HG03432 (cell line): Measurements from ENCODE around the gene KLHL18.

Experiments used
- ATAC-seq: cut with Tn5 transposase; IDR thresholded peaks from one replicate; pipeline ENCODE4 v1.9.1; 2021; ENCODE audit warnings: mild to moderate bottlenecking, moderate library complexity; ENCODE audit not compliant: unreplicated experiment

KLHL18 gene

DNA sequence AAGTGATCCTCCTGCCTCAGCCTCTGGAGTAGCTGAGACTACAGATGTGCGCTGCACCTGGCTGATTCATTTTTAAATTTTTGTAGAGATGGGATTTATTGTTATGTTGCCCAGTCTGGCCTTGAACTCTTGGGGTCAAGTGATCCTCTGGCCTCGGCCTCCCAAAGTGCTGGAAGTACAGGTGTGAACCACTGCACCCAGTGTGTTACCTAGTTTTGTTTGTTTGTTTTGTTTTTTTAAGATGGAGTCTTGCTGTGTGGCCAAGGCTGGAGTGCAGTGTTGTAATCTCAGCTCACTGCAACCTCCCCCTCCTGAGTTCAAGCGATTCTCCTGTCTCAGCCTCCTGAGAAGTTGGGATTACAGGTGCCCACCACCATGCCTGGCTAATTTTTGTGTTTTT, 110.2 kb downstream of the KLHL18 start:
- ATAC-seq = no peak

DNA sequence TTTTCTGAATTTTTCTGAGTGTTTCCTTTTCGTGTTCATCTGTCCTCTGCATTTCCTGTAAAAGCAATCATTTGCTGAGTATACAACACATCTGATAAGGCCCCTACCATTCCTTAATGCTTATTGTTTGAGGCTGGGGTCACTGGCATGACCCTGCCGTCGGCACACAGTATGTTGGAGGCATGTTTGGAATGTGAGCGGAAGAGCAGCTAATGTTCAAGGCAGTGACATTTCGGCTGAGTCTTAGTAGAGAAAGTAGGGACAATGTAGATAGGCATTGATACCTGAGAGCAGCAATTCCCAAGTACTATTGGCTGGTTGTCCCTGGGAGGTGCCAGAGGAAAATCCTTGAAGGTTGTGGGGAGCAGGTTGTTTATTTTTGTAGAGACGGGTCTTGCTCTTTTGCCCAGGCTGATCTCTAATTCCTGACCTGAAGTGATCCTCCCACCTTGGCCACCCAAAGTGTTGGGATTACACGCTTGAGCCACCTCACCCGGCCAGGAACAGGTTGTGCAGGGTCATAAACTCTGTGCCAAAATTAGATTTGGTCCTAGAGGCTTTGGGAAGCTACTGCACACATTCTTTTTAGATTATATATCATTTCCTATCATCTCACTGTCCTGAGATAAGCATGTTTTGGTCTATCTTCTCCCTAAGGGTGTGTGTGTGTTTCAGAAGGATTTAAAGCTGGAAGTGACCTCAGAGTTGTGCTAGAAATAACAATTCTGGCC, 111.6 kb downstream of the KLHL18 start:
- ATAC-seq = no peak

DNA sequence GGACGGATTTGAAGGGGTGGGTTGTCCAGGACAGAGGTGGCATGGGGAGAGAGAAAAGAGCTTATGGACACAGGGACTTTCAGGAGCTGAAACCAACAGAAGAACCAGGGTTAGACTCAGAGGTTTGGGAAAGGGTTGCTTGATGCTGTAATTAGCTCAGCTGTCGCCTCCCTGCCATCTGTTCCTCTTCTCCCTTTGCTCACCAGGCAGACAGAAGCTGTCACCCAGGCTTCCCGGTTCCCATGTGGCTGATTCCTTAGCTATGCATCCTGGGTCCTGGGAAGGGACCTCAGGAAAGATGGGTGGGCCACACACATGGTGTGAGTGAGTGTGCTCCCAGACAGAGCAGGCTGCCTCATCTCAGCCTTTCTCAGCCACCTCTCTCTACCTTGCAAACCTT, 112.1 kb downstream of the KLHL18 start:
- no peak for ATAC-seq
